Measurements from ENCODE around the gene SAPCD1.
A peak's percentile ranks its signal among the peaks of the same experiment; 100 is the strongest.

Gene SAPCD1

GRCh38 chr6:31725502-31726350, 36.7 kb upstream of the SAPCD1 start:
- no peak overlapping the region for H3K4me3 ChIP-seq (ENCODE audit: low read length)
- TF ChIP-seq CTCF (IDR thresholded peaks at IDR 0.05; ENCODE audit: insufficient read depth, low read depth, low read length, missing control alignments), result no peak
- DNase-seq (ENCODE audit: low read depth), result peak; percentile 16

- no peak for TF ChIP-seq CTCF (IDR thresholded peaks at IDR 0.05; ENCODE audit: insufficient read depth, low read depth, low read length, missing control alignments)
- no peak for DNase-seq (ENCODE audit: low read depth)
- no peak overlapping the region for H3K4me3 ChIP-seq (ENCODE audit: low read length)
Observed at GRCh38 chr6:31727034-31727716, 35.3 kb upstream of the SAPCD1 start.

- no peak for TF ChIP-seq CTCF (IDR thresholded peaks at IDR 0.05; ENCODE audit: insufficient read depth, low read depth, low read length, missing control alignments)
- no peak overlapping the region for H3K4me3 ChIP-seq (ENCODE audit: low read length)
- DNase-seq (ENCODE audit: low read depth), result no peak
Observed at GRCh38 chr6:31727717-31728671, 34.5 kb upstream of the SAPCD1 start.

- TF ChIP-seq CTCF (IDR thresholded peaks at IDR 0.05; ENCODE audit: insufficient read depth, low read depth, low read length, missing control alignments), result peak; percentile 57
- H3K4me3 ChIP-seq (ENCODE audit: low read length), result peak within 1 kb of the TSS; percentile 66
- no peak for DNase-seq (ENCODE audit: low read depth)
Observed at GRCh38 chr6:31728767-31729514, 33.5 kb upstream of the SAPCD1 start, which contains the start of gene DDAH2. DDAH2 (minus strand) TSS chr6:31729299; CDS start chr6:31729161, 138 bp downstream.

- peak; percentile 81 for DNase-seq (ENCODE audit: low read depth)
- no peak for TF ChIP-seq CTCF (IDR thresholded peaks at IDR 0.05; ENCODE audit: insufficient read depth, low read depth, low read length, missing control alignments)
- H3K4me3 ChIP-seq (ENCODE audit: low read length), result peak overlapping the region; percentile 66
Observed at GRCh38 chr6:31729515-31729978, 32.9 kb upstream of the SAPCD1 start.
